Inferior parietal cortex (tissue), 1 donor: Measurements from ENCODE around the gene ESRRA.

Source experiments
- DNase-seq: peaks from one replicate; pipeline ENCODE4 v3.0.0-alpha.2; 2016; ENCODE audit errors: extremely low spot score

The ESRRA gene

GRCh38 chr11:64331569-64332371, 26.4 kb downstream of the ESRRA start:
- DNase-seq, result peak; percentile 20

DNA sequence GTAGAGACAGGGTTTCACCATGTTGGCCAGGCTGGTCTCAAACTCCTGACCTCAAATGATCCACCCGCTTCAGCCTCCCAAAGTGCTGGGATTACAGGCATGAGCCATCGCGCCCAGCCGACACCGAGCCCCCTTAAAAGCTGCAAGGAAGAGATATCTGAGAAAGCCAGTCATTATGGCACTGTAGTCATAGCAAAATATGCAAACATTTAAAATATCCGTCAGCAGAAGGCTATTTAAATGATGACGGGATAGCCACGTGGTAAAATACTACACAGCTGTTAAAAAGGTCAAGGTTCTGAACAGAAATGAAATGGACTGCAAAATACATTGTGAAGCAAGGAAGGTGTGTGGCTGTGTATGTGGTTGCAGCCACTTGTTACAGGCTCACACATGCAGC, 28.2 kb downstream of the ESRRA start:
- DNase-seq, result no peak

GRCh38 chr11:64334764-64335735, 29.7 kb downstream of the ESRRA start:
- DNase-seq, result peak; percentile 47

DNA sequence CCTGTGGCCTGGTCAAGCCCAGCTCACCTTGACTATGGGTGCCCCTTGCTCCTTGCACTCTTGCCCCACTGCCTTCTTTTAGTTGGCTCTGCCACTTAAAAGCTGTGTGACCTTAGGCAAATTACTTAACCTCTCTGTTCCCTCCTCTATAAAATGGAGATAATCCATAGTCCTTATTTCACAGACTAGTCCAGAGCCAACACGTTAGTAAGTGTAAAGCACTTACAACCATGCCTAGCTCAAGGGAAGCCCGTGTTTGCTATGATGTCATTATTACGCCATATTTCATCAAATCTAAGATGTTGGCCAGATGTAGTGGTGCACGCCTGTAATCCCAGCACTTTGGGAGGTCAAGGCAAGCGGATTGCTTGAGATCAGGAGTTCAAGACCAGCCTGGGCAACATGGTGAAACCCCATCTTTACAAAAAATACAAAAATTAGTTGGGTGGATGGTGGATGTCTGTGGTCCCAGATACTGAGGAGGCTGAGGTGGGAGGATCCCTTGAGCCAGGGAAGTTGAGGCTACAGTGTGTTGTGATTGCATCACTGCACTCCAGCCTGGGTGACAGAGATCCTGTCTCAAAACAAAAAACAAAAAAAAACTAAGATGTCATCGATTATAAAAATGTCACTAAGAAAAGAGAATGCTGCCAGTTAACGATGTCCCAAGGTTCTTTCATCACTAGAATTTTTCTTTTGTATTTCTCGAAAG, 32.4 kb downstream of the ESRRA start:
- no peak for DNase-seq

GRCh38 chr11:64338716-64339115, 33.4 kb downstream of the ESRRA start:
- DNase-seq, result no peak

DNA sequence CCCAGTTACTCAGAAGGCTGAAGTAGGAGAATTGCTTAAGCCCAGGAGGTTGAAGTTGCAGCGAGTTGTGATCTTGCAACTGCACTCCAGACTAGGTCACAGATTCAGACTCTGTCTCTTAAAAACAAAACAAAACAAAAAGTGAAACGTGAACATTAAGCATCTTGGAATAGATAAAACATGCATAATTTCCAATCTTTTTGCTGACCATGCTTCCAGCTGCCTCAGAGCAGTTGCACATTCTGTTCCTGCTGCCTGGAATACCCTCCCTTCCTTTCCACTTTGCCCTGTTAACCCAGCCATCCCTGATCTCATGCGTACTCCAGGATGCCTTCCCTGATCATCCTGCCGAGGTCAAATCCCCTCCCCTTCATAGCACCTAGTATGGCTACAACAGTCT, 34.0 kb downstream of the ESRRA start:
- DNase-seq, result no peak

GRCh38 chr11:64339754-64340408, 34.6 kb downstream of the ESRRA start, which contains the start of gene CCDC88B:
Gene CCDC88B, plus strand, starts transcription at chr11:64340204. Its CDS starts 63 bp downstream, at chr11:64340267.
- DNase-seq, result no peak

DNA sequence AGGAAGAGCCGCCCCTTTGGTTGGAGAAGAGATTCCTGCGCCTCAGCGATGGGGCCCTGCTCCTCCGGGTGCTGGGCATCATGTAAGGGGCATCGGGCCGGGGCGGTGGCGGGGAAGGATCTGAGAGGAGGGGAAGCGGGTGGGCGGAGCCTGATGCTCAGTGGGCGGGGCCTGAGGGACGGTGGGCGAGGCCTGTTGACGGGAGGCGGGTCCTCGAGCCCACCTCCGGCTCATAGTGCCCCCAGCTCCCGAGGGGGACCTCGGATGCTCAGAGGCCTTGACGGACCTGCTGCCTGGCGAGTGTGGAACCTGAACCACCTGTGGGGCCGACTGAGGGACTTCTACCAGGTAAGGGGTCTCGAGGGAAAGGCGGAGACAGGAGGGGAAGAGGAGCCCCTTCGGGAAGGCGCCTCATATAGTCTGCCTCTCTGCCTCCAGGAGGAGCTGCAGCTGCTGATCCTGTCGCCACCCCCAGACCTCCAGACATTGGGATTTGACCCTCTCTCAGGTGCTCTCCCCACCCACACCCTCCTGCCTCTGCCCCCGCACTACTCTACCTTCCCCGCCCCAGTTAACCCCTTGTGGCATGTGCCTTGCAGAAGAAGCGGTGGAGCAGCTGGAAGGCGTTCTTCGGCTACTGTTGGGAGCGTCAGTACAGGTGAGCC, 35.5 kb downstream of the ESRRA start:
- DNase-seq, result no peak

- no peak for DNase-seq
Measured at GRCh38 chr11:64341429-64341828, 36.1 kb downstream of the ESRRA start.

- DNase-seq, result peak; percentile 45
Measured at GRCh38 chr11:64341851-64342791, 36.8 kb downstream of the ESRRA start.

DNA sequence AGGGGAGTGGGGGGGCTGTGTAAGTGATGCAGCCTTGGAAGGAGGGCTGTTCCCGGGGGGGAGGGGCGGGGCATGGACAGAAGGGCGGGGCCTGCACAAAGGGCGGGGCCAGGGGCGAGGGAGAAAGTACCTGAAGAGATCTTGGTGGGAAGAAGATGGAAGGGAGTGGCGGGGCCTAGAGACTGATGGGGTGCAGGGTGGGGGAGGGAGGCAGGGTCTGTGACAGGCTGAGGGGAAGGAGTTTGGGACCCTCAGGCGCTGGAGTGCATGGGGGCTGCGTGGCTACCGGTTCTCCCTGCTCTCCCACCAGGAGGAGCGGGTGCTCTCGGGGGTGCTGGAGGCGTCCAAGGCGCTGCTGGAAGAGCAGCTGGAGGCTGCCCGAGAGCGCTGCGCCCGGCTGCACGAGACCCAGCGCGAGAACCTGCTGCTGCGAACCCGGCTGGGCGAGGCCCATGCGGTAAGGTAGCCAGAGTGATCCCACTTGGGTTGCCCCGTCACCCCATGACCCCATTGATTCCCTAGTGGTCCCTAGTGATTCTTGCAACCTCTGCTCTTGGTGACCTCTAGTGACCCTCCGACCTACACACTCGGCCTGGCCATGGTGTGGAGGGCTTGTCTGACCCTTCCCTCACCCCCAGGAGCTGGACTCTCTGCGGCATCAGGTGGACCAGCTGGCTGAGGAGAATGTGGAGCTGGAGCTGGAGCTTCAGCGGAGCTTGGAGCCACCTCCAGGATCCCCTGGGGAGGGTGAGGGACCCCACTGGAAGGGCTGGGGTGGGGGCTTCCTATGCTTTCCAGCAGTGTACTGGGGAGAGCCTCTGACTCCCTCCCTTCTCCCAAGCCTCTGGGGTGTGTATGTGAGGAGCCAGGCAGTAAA, 37.8 kb downstream of the ESRRA start:
- DNase-seq, result no peak

DNA sequence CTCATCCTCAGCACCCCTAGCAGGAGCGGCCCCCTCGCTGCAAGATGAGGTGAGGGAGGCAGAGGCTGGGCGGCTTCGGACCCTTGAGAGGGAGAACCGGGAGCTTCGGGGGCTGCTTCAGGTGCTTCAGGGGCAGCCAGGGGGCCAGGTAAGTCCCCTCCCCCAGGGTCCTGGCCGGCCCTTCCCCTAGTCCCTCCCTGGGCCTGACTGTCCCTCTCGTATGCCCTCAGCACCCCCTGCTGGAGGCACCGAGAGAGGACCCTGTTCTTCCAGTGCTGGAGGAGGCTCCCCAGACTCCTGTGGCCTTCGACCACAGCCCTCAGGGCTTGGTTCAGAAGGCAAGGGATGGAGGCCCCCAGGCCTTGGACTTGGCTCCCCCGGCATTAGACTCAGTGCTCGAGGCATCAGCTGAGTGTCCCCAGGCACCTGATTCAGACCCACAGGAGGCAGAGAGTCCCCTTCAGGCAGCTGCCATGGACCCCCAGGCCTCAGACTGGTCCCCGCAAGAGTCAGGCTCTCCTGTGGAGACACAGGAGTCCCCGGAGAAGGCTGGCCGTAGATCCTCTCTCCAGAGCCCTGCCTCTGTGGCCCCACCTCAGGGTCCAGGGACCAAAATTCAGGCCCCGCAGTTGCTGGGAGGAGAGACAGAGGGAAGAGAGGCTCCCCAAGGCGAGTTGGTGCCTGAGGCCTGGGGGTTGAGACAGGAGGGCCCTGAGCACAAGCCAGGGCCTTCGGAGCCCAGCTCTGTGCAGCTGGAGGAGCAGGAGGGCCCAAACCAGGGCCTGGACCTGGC, 38.6 kb downstream of the ESRRA start:
- DNase-seq, result no peak

DNA sequence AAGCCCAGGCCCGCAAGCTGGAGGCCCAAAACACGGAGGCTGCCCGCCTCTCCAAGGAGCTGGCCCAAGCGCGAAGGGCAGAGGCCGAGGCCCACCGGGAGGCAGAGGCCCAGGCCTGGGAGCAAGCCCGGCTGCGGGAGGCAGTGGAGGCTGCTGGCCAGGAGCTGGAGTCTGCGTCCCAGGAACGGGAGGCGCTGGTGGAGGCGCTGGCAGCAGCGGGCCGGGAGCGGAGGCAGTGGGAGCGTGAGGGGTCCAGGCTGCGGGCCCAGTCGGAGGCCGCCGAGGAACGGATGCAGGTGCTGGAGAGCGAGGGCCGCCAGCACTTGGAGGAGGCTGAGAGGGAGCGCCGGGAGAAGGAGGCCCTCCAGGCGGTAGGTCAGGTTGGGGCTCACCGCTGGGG, 39.5 kb downstream of the ESRRA start:
- DNase-seq, result no peak

GRCh38 chr11:64347193-64347867, 42.0 kb downstream of the ESRRA start:
- DNase-seq, result no peak

DNA sequence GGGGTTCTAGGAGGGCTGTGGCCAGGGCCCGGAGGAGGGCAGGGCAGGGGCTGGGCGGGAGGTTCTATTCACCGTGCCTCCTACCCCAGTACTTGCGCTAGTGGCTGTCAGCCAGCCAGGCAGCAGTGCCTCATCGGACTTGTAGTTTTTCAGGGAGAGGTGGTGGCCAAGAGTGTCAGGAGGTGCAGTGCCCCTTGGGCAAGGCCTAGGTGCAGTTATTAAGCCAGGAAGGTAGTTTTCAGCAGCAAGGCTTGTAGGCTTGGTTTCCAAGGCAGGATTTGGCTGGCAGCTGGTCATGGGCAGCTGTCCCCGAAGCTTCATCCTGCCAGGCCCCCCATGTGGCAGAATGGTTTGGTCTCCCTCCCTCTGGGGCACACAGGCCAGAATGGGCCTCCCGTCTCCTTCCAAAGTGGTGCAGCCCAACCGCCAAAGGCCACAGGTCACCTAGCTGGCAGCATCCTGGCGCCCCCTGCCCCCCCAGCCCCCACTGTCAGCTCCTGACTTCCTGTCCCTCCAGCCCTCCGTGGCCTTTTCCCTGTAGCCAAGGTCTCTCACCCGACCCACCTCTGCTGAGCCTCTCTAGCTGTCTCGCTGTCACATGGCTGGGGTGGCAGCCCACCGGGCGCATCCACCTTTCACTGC, 43.2 kb downstream of the ESRRA start:
- no peak for DNase-seq

GRCh38 chr11:64349025-64349387, 43.7 kb downstream of the ESRRA start:
- no peak for DNase-seq

DNA sequence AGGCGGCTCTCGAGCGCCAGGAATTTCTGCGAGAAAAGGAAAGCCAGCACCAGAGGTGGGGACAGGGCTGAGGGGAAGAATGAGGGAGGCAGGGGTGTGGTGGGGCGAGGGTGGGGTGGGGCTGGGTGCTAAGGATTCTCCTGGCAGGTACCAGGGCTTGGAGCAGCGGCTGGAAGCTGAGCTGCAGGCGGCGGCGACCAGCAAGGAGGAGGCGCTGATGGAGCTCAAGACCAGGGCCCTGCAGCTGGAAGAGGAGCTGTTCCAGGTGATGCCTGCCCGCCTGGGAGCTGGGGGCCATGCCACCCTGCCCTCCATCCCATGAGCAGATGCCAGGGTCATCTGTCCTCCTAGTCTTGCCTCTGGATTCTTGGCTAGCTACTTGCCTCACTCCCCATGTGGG, 44.1 kb downstream of the ESRRA start:
- DNase-seq, result no peak
